SIG-M5 treated with dmso at 0.1 percent for 504 hours (cell line): ENCODE data around the gene SPAG9.
"Not testable (repeated sequence)": the region's sequence is repeated elsewhere in the genome, so short reads cannot be mapped to it uniquely, and the experiment has no call there.

ENCODE experiments used
- DNase-seq: peaks from one replicate; lab custom pipeline; 2025; ENCODE audit not compliant: unreplicated experiment; lab: John Stamatoyannopoulos, UW

SPAG9 gene

DNA sequence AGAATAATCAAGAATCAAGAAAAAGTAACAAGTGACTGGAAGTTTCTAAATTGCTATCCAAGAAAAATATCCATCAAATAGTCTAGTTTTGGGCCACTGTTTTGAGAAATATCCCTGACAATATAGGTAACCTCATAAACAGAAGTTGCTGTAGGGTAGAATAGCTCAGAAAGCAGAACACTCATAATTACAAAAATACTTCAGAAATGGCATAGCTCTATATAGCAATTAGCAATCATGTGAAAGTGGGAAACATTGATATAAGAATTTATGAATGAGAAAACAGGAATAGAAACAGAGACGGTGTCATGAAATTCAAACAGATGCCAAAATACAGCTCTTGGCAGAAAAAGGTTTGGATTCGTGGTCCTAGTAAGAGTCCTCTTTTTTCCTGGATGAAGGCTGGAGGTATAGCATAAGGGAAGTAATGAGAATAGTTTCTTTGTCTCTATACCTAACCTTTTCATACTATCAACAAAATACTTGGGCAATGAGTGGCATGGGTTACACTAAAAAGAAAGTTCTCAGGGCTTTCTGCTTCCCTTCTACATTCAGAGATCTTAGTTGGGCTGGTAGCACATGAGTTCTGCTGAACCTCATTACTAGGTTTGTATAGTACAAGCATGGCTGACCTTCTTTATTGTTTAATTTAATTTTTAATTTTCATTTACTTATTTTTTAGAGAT lies 33.5 kb downstream of the SPAG9 start:
- no peak for DNase-seq

DNA sequence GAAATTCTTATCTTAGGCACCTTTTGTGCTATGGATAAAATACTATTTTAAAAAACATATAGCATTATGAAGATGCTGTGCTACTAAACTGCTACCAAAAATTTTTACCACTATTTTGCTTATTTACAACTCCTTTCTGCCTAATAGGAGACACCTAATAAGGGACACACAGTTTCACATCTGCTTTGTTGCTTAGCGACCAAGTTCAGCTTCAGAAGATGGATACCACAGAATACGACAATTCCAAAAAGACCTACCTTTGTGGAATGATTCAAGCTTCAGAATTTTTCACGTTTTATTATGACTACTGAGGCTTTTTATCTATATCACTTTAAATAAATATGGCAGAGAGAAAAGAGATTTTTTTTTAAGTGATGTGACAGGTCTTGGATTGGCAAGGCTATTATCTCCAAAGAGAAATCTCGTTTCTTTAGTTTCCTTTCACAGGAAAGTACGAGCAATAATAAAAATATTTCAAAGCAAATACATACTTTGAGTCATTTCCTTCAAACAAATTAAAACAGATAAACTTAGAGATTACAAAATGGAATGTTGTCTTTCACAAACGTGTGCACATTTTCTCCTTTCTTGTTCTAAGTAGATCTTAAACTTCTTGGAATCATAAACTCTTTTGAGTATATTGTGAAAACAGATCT lies 35.4 kb downstream of the SPAG9 start:
- peak; percentile 36 for DNase-seq

GRCh38 chr17:51083981-51084380 lies 36.7 kb downstream of the SPAG9 start:
- DNase-seq: no peak

- DNase-seq: not testable (repeated sequence)
Observed at GRCh38 chr17:51083364-51083763, 37.3 kb downstream of the SPAG9 start.

GRCh38 chr17:51079049-51079448 lies 41.6 kb downstream of the SPAG9 start:
- DNase-seq: no peak

DNA sequence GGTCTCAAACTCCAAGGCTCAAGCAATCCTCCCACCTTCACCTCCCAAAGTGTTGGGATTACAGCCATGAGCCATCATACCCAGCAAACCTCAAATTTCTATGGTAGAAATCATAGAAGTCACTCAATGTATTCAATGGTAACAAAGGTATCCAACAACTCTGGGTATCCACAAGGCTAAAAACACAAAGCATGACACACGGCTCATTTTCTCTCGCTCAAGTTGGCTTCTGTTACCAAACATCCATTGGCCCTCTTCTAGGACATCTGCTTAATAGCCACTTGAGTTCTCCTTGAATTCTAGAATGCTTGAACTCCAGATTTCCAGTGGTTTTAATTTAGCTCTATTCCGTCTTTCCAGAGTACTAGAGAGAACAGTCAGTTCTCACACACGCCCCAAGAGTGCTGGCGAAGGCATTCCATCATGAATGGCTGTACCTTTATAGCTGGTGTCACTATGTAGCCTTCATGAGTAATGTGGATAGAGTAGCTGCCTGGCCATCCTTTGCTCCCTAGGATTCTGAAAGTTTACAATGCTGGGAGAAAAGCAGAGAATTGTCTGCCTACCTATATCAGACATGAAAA lies 42.6 kb downstream of the SPAG9 start:
- no peak for DNase-seq

DNA sequence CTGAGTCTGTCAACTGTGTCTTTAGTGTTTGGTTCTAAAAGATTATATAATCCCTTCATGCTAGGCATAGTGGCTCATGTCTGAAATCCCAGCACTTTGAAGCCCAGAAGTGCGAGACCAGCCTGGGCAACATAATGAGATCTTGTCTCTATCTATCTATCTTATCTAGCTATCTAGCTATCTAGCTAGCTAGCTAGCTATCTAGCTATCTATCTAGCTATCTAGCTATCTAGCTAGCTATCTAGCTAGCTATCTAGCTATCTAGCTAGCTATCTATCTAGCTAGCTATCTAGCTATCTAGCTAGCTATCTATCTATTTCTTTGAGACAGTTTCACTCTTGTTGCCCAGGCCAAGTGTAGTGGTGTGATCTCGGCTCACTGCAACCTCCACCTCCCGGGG lies 43.8 kb downstream of the SPAG9 start:
- DNase-seq: no peak

GRCh38 chr17:51071556-51071955 lies 49.1 kb downstream of the SPAG9 start:
- peak; percentile 23 for DNase-seq

- DNase-seq: no peak
Observed at GRCh38 chr17:51065466-51065865, 55.2 kb downstream of the SPAG9 start.

DNA sequence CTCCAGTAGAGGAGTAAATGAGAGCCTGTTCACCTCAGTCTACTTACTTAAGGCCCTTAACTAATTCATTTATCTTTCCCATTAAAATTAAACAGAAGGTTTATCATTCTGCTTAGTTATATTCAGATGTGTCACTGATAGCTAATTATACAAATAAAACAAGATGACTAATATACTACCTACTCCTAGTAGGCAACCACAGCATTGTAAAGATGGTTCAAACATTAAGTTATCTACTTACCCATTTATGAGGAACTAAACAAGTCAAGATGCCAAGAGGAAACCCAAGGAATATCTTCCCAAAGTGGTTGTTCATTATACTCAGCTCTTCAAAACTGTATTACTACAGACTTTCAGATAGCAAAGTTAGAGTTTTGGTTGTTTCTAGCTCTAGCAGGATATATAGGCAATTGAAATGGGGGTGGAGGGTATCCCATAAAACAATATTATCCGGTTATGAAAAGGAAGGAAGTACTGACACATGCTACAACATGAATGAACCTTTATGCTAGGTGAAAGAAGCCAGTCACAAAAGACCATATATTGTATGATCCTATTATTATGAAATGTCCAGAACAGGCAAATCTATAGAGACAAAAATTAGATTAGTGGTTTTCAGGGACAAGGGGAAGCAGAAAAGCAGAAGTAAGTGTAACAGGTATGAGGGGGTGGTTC lies 56.5 kb downstream of the SPAG9 start:
- DNase-seq: no peak

- no peak for DNase-seq
Observed at GRCh38 chr17:51060396-51060795, 60.3 kb downstream of the SPAG9 start.

- DNase-seq: no peak
Observed at GRCh38 chr17:51059781-51060180, 60.9 kb downstream of the SPAG9 start.

- DNase-seq: no peak
Observed at GRCh38 chr17:51057534-51057933, 63.1 kb downstream of the SPAG9 start.

DNA sequence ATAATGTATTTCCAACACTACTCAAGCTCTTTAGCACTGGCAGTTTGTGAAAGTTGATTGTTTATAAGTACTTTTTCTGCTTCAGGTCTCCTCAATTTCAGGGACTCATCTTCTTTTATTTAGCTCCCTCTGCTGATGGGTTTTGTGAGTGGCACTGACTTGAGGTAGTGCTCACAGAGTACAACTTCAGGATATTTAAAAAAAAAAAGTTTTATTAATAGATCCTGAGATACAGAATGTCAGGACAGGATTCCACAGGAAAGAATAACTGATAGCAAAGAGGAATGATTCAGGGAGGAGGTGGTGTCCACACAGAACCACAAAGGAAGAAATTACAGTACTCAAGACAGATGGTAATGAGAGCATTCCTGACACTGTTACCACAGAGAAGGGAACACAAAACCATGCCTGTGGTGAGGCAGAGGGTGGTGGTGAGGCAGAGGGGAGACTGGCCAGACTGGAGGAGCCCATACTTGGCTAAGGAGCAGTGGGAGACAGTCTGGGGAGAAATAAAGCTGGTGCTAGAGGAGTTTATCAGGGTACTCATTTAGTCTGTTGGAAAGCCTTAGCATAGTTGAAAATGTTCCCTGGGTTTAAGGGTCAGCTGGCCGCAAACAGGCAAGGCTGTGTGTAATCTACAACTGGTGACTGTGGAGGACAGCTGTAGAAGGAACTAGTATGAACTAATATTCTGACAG lies 63.7 kb downstream of the SPAG9 start:
- DNase-seq: peak; percentile 62

- no peak for DNase-seq
Observed at GRCh38 chr17:51054748-51055147, 65.9 kb downstream of the SPAG9 start.

GRCh38 chr17:51052235-51052634 lies 68.4 kb downstream of the SPAG9 start:
- DNase-seq: no peak

- no peak for DNase-seq
Observed at GRCh38 chr17:51050291-51051033, 70.2 kb downstream of the SPAG9 start.

GRCh38 chr17:51046514-51047384 lies 73.9 kb downstream of the SPAG9 start:
- no peak for DNase-seq

DNA sequence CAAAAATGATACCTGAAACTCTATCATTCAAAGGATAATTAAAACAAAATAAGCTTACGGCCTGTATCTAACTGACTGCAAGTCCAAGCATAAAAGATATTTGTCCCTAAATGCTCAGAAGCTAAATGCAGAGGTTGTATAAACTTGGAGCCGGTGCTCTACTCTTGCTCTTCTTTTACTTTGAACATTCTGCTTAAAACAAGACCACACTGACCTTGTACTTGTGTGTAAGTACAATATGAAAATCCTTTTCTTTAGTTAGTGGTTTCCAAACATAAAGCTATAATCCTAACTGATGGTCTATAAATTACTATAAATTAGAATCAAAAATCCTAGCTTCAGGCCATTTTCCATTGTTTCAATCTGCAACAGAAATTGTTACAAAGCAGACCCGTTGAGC lies 74.6 kb downstream of the SPAG9 start:
- no peak for DNase-seq

GRCh38 chr17:51045621-51046020 lies 75.0 kb downstream of the SPAG9 start:
- DNase-seq: no peak
